OCI-M1 (cell line): ENCODE results near the gene PDE4B.
A peak's percentile ranks its signal among the peaks of the same experiment; 100 is the strongest.
"Not testable (repeated sequence)": the region's sequence is repeated elsewhere in the genome, so short reads cannot be mapped to it uniquely, and the experiment has no call there.

Experiments used
- DNase-seq: peaks from one replicate; lab custom pipeline; 2025; lab: John Stamatoyannopoulos, UW

Gene PDE4B

GRCh38 chr1:65953170-65953569, 160.5 kb downstream of the PDE4B start:
- no peak for DNase-seq

- DNase-seq = no peak
Observed at GRCh38 chr1:65955071-65955470, 162.4 kb downstream of the PDE4B start.

GRCh38 chr1:65955503-65955902, 162.8 kb downstream of the PDE4B start:
- DNase-seq = no peak

- DNase-seq = peak; percentile 83
Observed at GRCh38 chr1:65958561-65959350, 166.1 kb downstream of the PDE4B start.

GRCh38 chr1:65959896-65960567, 167.3 kb downstream of the PDE4B start:
- DNase-seq = peak; percentile 72

- DNase-seq = no peak
Observed at GRCh38 chr1:65963156-65963888, 170.6 kb downstream of the PDE4B start.

- DNase-seq = no peak
Observed at GRCh38 chr1:65964123-65964522, 171.4 kb downstream of the PDE4B start.

- DNase-seq = no peak
Observed at GRCh38 chr1:65965112-65965996, 172.7 kb downstream of the PDE4B start.

- DNase-seq = not testable (repeated sequence)
Observed at GRCh38 chr1:65967492-65967891, 174.8 kb downstream of the PDE4B start.

GRCh38 chr1:65971547-65971946, 178.9 kb downstream of the PDE4B start:
- no peak for DNase-seq

GRCh38 chr1:65975708-65976107, 183.0 kb downstream of the PDE4B start:
- no peak for DNase-seq

GRCh38 chr1:65979136-65980044, 186.7 kb downstream of the PDE4B start:
- no peak for DNase-seq

- DNase-seq = no peak
Observed at GRCh38 chr1:65980237-65980636, 187.5 kb downstream of the PDE4B start.

GRCh38 chr1:65983500-65983899, 190.8 kb downstream of the PDE4B start:
- no peak for DNase-seq

- DNase-seq = no peak
Observed at GRCh38 chr1:65985393-65986066, 192.8 kb downstream of the PDE4B start.

- no peak for DNase-seq
Observed at GRCh38 chr1:65986146-65986545, 193.5 kb downstream of the PDE4B start.

GRCh38 chr1:65990161-65990560, 197.5 kb downstream of the PDE4B start:
- no peak for DNase-seq

GRCh38 chr1:65991694-65992093, 199.0 kb downstream of the PDE4B start:
- DNase-seq = no peak

- peak; percentile 13 for DNase-seq
Observed at GRCh38 chr1:65992165-65992821, 199.6 kb downstream of the PDE4B start.

GRCh38 chr1:65992831-65993271, 200.2 kb downstream of the PDE4B start:
- DNase-seq = no peak
